Measurements from ENCODE around the gene TMEM244.

DNA sequence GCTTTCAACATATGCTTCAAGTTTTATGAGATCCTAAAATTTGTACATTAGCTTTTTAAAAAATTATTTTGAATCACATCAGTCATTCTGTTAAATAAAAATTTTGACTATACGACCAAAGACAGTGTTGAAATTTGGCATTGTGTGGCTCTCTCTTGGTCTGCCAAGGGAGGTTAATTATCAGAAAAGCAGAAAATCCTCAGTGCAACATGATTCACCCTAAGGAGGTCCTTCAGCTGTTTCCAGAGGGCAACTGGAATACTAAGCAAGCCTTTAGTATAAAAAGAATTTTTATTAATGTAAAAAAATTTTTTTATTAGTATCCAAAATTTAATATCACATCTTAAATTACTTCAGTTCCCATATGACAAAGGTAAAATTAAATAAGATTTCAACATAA is 23.1 kb upstream of the TMEM244 start:
- TF ChIP-seq CTCF (IDR thresholded peaks at IDR 0.05; ENCODE audit: insufficient read depth, low read depth, low read length) (no peak), EZH2 (IDR thresholded peaks at IDR 0.05; ENCODE audit: insufficient read depth, low read length) (no peak)
